HCT116 (cell line): Measurements from ENCODE around the gene FAM209B. TPM values are rescaled to one million over a fixed set of nuclear protein-coding genes. Genes with fewer than 3 reads are reported as not detected.
"Not testable (repeated sequence)": the region's sequence is repeated elsewhere in the genome, so short reads cannot be mapped to it uniquely, and the experiment has no call there.

Source experiments
- ATAC-seq: fragments of 200-7000 bp; cut with Tn5 transposase; 2 replicates; pipeline ENCODE4 v1.9.1; 2020; ENCODE audit warnings: mild to moderate bottlenecking, moderate library complexity
- Bru-seq: library from RNA; stranded (reverse); fragments of 400-500 nt; gene quantifications from one replicate; lab custom pipeline; 2021; lab: Mats Ljungman, UMichigan
- BruChase-seq, 2 experiments: library from RNA; stranded (reverse); fragments of 400-500 nt; gene quantifications; one replicate each; lab custom pipeline; 2021; lab: Mats Ljungman, UMichigan
- BruUV-seq: library from RNA; stranded (reverse); fragments of 400-500 nt; replicated peaks from 2 replicates; lab custom pipeline; 2021; lab: Mats Ljungman, UMichigan
- CTCF ChIA-PET: fragments of 300-600 bp; sonication (Branson Sonifier 250); formaldehyde crosslinking; loops from one replicate; lab custom pipeline; 2021; ENCODE audit warnings: antibody characterized with exemption; lab: Charles Lee
- POLR2A ChIA-PET: fragments of 300-600, 350-600 bp; sonication (Branson Sonifier 250); formaldehyde crosslinking; loops from one replicate; lab custom pipeline; 2021; ENCODE audit warnings: antibody characterized with exemption; lab: Charles Lee
- RAD21 ChIA-PET, 2 experiments: fragments of 300-600 bp; sonication (Branson Sonifier 250); formaldehyde crosslinking; loops; one replicate each; lab custom pipeline; 2023; ENCODE audit warnings: low total read pairs in 2 of 2; ENCODE audit not compliant: uncharacterized antibody in 2 of 2, unreplicated experiment in 2 of 2, low non-redundant PET in 1 of 2; lab: Charles Lee
- DNase-seq: peaks from one replicate; pipeline ENCODE4 v3.0.0-alpha.2; 2010; ENCODE audit warnings: low read depth, low spot score
- H2AFZ ChIP-seq: fragments of 200-600 bp; shearing (Covaris generic), sonication (generic); 2 replicates; pipeline ENCODE4 v1.6.1; 2017; ENCODE audit warnings: low read depth, mixed run types, mixed read lengths, antibody characterized with exemption, low read length; ENCODE audit not compliant: poor library complexity, severe bottlenecking
- H3K27ac ChIP-seq: 2 replicates; pipeline ENCODE4 v1.5.1; 2012; ENCODE audit warnings: low read depth, low read length
- H3K27me3 ChIP-seq: fragments of 200-600 bp; sonication (generic); 2 replicates; pipeline ENCODE4 v1.6.1; 2016; ENCODE audit warnings: mixed run types, low read length, mixed read lengths; ENCODE audit not compliant: insufficient read depth
- H3K36me3 ChIP-seq, 2 experiments: fragments of 200-500 bp in 1 of 2; fragments of 200-600 bp in 1 of 2; sonication (Bioruptor generic) in 1 of 2; sonication (generic) in 1 of 2; 2 replicates each; pipeline versions ENCODE4 v1.5.1 to v1.6.1; 2014 to 2016; ENCODE audit warnings: low read length in 2 of 2, inconsistent platforms in 1 of 2, mixed read lengths in 1 of 2, mixed run types in 1 of 2; ENCODE audit not compliant: insufficient read depth in 2 of 2, control insufficient read depth in 1 of 2
- H3K4me1 ChIP-seq, 2 experiments: fragments of 200-600 bp in 1 of 2; sonication (generic) in 1 of 2; 2 replicates each; pipeline versions ENCODE4 v1.5.1 to v1.6.1; 2012 to 2017; ENCODE audit warnings: low read length in 2 of 2, inconsistent platforms in 1 of 2, mild to moderate bottlenecking in 1 of 2, mixed read lengths in 1 of 2, mixed run types in 1 of 2, moderate library complexity in 1 of 2; ENCODE audit not compliant: insufficient read depth in 2 of 2, control insufficient read depth in 1 of 2
- H3K4me2 ChIP-seq: fragments of 200-600 bp; sonication (generic); 2 replicates; pipeline ENCODE4 v1.6.1; 2017; ENCODE audit warnings: mixed run types, low read length, mixed read lengths
- H3K4me3 ChIP-seq, 2 experiments: fragments of 200-600 bp in 1 of 2; sonication (generic) in 1 of 2; replicated peaks in 1 of 2; 2 replicates each; pipeline ENCODE4 v1.5.1; 2011 to 2016; ENCODE audit warnings: low read length in 2 of 2, control low read depth in 1 of 2, low read depth in 1 of 2, mild to moderate bottlenecking in 1 of 2, mixed read lengths in 1 of 2, mixed run types in 1 of 2
- H3K79me2 ChIP-seq: fragments of 200-600 bp; sonication (generic); 2 replicates; pipeline ENCODE4 v1.6.1; 2017; ENCODE audit warnings: mild to moderate bottlenecking, mixed run types, low read length, moderate library complexity, mixed read lengths; ENCODE audit not compliant: insufficient read depth
- H3K9ac ChIP-seq: fragments of 200-600 bp; sonication (generic); 2 replicates; pipeline ENCODE4 v1.6.1; 2016; ENCODE audit warnings: low read length, mixed read lengths
- H3K9me2 ChIP-seq: fragments of 200-600 bp; sonication (generic), shearing (Covaris generic); 2 replicates; pipeline ENCODE4 v1.6.1; 2017; ENCODE audit warnings: mixed run types, mild to moderate bottlenecking, moderate library complexity; ENCODE audit not compliant: insufficient read depth
- H3K9me3 ChIP-seq, 2 experiments: fragments of 200-500 bp in 1 of 2; fragments of 200-600 bp in 1 of 2; sonication (Bioruptor generic) in 1 of 2; sonication (generic) in 1 of 2; 2 replicates each; pipeline ENCODE4 v1.6.1; 2014 to 2017; ENCODE audit warnings: low read length in 2 of 2, mixed read lengths in 2 of 2, inconsistent platforms in 1 of 2, low read depth in 1 of 2, mild to moderate bottlenecking in 1 of 2, mixed run types in 1 of 2, moderate library complexity in 1 of 2; ENCODE audit not compliant: control insufficient read depth in 1 of 2, insufficient read depth in 1 of 2
- H4K20me1 ChIP-seq: fragments of 200-600 bp; sonication (generic), shearing (Covaris generic); 2 replicates; pipeline ENCODE4 v1.6.1; 2017; ENCODE audit warnings: mixed run types, mild to moderate bottlenecking, moderate library complexity; ENCODE audit not compliant: insufficient read depth
- CBX3 ChIP-seq: IDR thresholded peaks from 2 replicates; pipeline ENCODE4 v1.6.1; 2012; ENCODE audit warnings: low read depth
- CEBPB ChIP-seq: IDR thresholded peaks from 2 replicates; pipeline ENCODE4 v1.6.1; 2012; ENCODE audit warnings: low read depth
- EZH2phosphoT487 ChIP-seq: fragments of 200-600 bp; IDR thresholded peaks from 2 replicates; pipeline ENCODE4 v1.6.1; 2018; ENCODE audit warnings: antibody characterized with exemption, borderline replicate concordance
- FOSL1 ChIP-seq: IDR thresholded peaks from 2 replicates; pipeline ENCODE4 v1.6.1; 2012; ENCODE audit warnings: low read depth
- JUND ChIP-seq: IDR thresholded peaks from 2 replicates; pipeline ENCODE4 v1.6.1; 2012
- POLR2A ChIP-seq: IDR thresholded peaks from 2 replicates; pipeline ENCODE4 v1.7.0; 2011; ENCODE audit warnings: borderline replicate concordance; ENCODE audit not compliant: insufficient read depth, insufficient read length; ENCODE audit errors: extremely low read depth
- POLR2AphosphoS5 ChIP-seq: IDR thresholded peaks from 2 replicates; pipeline ENCODE4 v1.6.1; 2011; ENCODE audit warnings: mild to moderate bottlenecking, low read depth, low read length, moderate library complexity
- SIN3A ChIP-seq: IDR thresholded peaks from 2 replicates; pipeline ENCODE4 v1.6.1; 2012; ENCODE audit warnings: low read depth
- SP1 ChIP-seq: IDR thresholded peaks from 2 replicates; pipeline ENCODE4 v1.6.1; 2012; ENCODE audit warnings: low read depth
- SRF ChIP-seq: IDR thresholded peaks from 2 replicates; pipeline ENCODE4 v1.6.1; 2012; ENCODE audit warnings: low read depth
- ZFX ChIP-seq: fragments of 450-650 bp; IDR thresholded peaks from 2 replicates; pipeline ENCODE4 v1.6.1; 2017
- intact Hi-C: fragments of 100-400 bp; cut with micrococcal nuclease; formaldehyde crosslinking; loops from 2 replicates; pipeline ENCODE4 v1.10.0; 2022
- long read RNA-seq: library from polyadenylated mRNA; unstranded; transcript quantifications from one replicate; pipeline ENCODE4 v2.0.0, GENCODE V29; 2021; ENCODE audit not compliant: unreplicated experiment
- polyA plus RNA-seq: library from polyadenylated mRNA; unstranded; fragments of >200 nt; gene quantifications from 2 replicates; pipeline ENCODE4 v1.2.1, GENCODE V29; 2012; ENCODE audit warnings: missing spikeins
- total RNA-seq: library from RNA; stranded (reverse); gene quantifications from one replicate; pipeline ENCODE4 v1.2.1, GENCODE V29; 2021; ENCODE audit not compliant: unreplicated experiment
- TF ChIP-seq, protein P1 (sequence below): IDR thresholded peaks from 2 replicates; pipeline ENCODE4 v1.6.1; 2012; ENCODE audit warnings: low read depth
- TF ChIP-seq, protein P2 (sequence below), 3 experiments: fragments of 200-600 bp in 1 of 3; sonication (generic) in 1 of 3; IDR thresholded peaks in 2 of 3; conservative IDR thresholded peaks in 1 of 3; 2 replicates each; pipeline ENCODE4 v1.5.1; 2012 to 2017; ENCODE audit warnings: low read depth in 2 of 3, low read length in 2 of 3, antibody characterized with exemption in 1 of 3, borderline replicate concordance in 1 of 3, control low read depth in 1 of 3, mild to moderate bottlenecking in 1 of 3, mixed read lengths in 1 of 3, mixed run types in 1 of 3, moderate library complexity in 1 of 3; ENCODE audit not compliant: insufficient read depth in 1 of 3
- TF ChIP-seq, protein P3 (sequence below): IDR thresholded peaks from 2 replicates; pipeline ENCODE4 v1.6.1; 2012

FAM209B gene, protein sequence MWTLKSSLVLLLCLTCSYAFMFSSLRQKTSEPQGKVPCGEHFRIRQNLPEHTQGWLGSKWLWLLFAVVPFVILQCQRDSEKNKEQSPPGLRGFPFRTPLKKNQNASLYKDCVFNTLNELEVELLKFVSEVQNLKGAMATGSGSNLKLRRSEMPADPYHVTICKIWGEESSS
- total RNA-seq (not detected), Bru-seq, nascent RNA (percentile 22 among the genes with signal in this experiment), BruChase-seq, experiment 1, labeled RNA remaining after a 6-hour chase (percentile 40 among the genes with signal in this experiment), BruChase-seq, experiment 2, labeled RNA remaining after a 2-hour chase (percentile 27 among the genes with signal in this experiment)
- polyA plus RNA-seq, result 0.26 and 0.30 TPM in 2 replicates
- long read RNA-seq, result 0 reads

DNA sequence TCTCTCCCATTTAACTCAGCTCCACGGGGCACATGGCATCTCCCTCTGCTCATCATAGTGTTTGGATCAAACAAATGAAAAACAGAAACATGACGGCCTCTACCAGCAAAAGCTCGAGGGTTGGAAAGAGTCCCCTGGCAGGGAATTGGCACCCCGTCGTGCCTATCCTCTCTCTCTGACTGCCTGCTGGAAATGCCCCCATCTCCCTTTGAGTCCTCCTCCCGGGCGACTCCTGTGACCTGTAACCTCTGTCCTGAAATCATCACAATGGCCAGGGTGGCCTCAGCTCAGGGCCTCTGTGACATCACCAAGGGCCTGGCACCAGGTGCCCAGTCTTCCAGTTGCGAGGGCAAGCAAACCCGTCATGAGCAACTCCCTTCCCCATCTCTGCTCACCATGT is at the start of gene FAM209B:
Gene FAM209B, plus strand, starts transcription at position 301 of the 400 bp plus-strand sequence. Its CDS starts 96 bp downstream, at position 397.
- BruUV-seq, POLR2A ChIA-PET: not testable (repeated sequence)

DNA sequence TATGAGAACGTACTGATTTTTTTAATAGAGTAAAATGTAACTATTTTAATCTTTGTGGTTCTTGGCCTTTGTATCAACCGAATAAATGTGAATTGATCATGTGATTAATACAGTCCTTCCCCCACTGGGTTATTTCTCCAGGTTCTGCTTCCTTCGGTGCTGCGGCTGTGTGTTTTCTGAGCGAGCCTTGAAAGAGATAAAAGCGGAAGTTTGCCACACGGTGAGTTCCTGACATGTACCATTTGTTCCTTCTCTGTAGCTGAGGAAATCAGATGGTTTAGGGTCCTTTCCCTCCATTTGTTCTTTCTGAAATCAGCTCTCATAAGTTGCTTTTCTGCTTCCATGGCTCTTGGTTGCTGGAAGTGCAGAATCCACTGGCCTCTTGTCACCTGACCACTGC is 49.1 kb upstream of the FAM209B start:
- Histone ChIP-seq H3K27me3 (no peaks in the 10 kb centered on the region), H3K9me3 (no peaks in the 10 kb centered on the region), H4K20me1 (no peaks in the 10 kb centered on the region), H3K36me3 (peaks cover 27 to 28% of the 10 kb centered on the region in 2 experiments; a peak in 3 of 4 replicates), H3K9ac (no peak overlapping the region), H3K79me2 (peaks cover 21% of the 10 kb centered on the region; the same call in 1 of the 2 replicates), H3K4me1 (no peaks in the 10 kb centered on the region), H3K27ac (no peak overlapping the region), H2AFZ (no peak overlapping the region), H3K9me2 (no peaks in the 10 kb centered on the region), H3K4me2 (no peak overlapping the region), H3K4me3 (no peak overlapping the region)
- no TSS peak for BruUV-seq
- intact Hi-C loops, result no loop called here
- no peak for TF ChIP-seq POLR2AphosphoS5
- TF ChIP-seq, protein P1, sequence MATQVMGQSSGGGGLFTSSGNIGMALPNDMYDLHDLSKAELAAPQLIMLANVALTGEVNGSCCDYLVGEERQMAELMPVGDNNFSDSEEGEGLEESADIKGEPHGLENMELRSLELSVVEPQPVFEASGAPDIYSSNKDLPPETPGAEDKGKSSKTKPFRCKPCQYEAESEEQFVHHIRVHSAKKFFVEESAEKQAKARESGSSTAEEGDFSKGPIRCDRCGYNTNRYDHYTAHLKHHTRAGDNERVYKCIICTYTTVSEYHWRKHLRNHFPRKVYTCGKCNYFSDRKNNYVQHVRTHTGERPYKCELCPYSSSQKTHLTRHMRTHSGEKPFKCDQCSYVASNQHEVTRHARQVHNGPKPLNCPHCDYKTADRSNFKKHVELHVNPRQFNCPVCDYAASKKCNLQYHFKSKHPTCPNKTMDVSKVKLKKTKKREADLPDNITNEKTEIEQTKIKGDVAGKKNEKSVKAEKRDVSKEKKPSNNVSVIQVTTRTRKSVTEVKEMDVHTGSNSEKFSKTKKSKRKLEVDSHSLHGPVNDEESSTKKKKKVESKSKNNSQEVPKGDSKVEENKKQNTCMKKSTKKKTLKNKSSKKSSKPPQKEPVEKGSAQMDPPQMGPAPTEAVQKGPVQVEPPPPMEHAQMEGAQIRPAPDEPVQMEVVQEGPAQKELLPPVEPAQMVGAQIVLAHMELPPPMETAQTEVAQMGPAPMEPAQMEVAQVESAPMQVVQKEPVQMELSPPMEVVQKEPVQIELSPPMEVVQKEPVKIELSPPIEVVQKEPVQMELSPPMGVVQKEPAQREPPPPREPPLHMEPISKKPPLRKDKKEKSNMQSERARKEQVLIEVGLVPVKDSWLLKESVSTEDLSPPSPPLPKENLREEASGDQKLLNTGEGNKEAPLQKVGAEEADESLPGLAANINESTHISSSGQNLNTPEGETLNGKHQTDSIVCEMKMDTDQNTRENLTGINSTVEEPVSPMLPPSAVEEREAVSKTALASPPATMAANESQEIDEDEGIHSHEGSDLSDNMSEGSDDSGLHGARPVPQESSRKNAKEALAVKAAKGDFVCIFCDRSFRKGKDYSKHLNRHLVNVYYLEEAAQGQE, result no peak
- no peak for TF ChIP-seq CEBPB
- TF ChIP-seq, protein P2, sequence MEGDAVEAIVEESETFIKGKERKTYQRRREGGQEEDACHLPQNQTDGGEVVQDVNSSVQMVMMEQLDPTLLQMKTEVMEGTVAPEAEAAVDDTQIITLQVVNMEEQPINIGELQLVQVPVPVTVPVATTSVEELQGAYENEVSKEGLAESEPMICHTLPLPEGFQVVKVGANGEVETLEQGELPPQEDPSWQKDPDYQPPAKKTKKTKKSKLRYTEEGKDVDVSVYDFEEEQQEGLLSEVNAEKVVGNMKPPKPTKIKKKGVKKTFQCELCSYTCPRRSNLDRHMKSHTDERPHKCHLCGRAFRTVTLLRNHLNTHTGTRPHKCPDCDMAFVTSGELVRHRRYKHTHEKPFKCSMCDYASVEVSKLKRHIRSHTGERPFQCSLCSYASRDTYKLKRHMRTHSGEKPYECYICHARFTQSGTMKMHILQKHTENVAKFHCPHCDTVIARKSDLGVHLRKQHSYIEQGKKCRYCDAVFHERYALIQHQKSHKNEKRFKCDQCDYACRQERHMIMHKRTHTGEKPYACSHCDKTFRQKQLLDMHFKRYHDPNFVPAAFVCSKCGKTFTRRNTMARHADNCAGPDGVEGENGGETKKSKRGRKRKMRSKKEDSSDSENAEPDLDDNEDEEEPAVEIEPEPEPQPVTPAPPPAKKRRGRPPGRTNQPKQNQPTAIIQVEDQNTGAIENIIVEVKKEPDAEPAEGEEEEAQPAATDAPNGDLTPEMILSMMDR (IDR thresholded peaks at IDR 0.05 in 2 of 3, conservative IDR thresholded peaks at IDR 0.05 in 1 of 3; ENCODE audit: borderline replicate concordance in 1 of 3, insufficient read depth in 1 of 3, low read depth in 2 of 3, low read length in 2 of 3), result no peak
- no peak for TF ChIP-seq SP1
- no peak for TF ChIP-seq FOSL1
- TF ChIP-seq, protein P3, sequence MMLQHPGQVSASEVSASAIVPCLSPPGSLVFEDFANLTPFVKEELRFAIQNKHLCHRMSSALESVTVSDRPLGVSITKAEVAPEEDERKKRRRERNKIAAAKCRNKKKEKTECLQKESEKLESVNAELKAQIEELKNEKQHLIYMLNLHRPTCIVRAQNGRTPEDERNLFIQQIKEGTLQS, result no peak
- TF ChIP-seq JUND, result no peak
- no peak for TF ChIP-seq SIN3A
- no peak for TF ChIP-seq EZH2phosphoT487
- TF ChIP-seq ZFX, result no peak
- TF ChIP-seq SRF, result no peak
- no peak for TF ChIP-seq CBX3
- TF ChIP-seq POLR2A, result no peak
- DNase-seq (no peak), ATAC-seq (no peak)
- POLR2A ChIA-PET, result no interaction called here
- CTCF ChIA-PET, result no interaction called here
- RAD21 ChIA-PET, result no interaction called here

More for the DNA sequence above, at the start of gene FAM209B:
- H3K4me3 ChIP-seq, H3K36me3 ChIP-seq, CTCF ChIA-PET, H3K4me2 ChIP-seq, H2AFZ ChIP-seq, H4K20me1 ChIP-seq, H3K9me2 ChIP-seq, ATAC-seq, H3K9me3 ChIP-seq, H3K27ac ChIP-seq, DNase-seq, H3K9ac ChIP-seq, RAD21 ChIA-PET, H3K4me1 ChIP-seq, H3K27me3 ChIP-seq, H3K79me2 ChIP-seq, intact Hi-C loops: not testable (repeated sequence)
